ENCODE data around the gene UGGT1. TPM values are rescaled to one million over a fixed set of nuclear protein-coding genes. Genes with fewer than 3 reads are reported as not detected.

The UGGT1 gene
- total and polyA plus RNA-seq, 8 donors = 2.0 to 83.6 (median 18.8) TPM

GRCh38 chr2:128093762-128094161 is 2.8 kb downstream of the UGGT1 start:
- 64 to 80% (median 71%) methylated on average over 5 of the region's 5 CpGs for WGBS, 5 donors
- H3K9me3 ChIP-seq = no peaks in the 10 kb centered on the region
- intact Hi-C loops (cut with DNase I; ENCODE audit: low total_unique reads) = no loop called here

GRCh38 chr2:128095201-128095600 is 4.2 kb downstream of the UGGT1 start:
- DNase-seq = no peak
- peaks cover 0 to 38% (median 33%) of the 10 kb centered on the region in 4 donors for H3K4me1 ChIP-seq
- H3K27me3 ChIP-seq = no peaks in the 10 kb centered on the region
- intact Hi-C loops (cut with DNase I; ENCODE audit: low total_unique reads) = no loop called here
- H3K36me3 ChIP-seq = peaks cover 12 to 46% (median 33%) of the 10 kb centered on the region in 4 donors
- H3K9me3 ChIP-seq = no peaks in the 10 kb centered on the region
- WGBS, 5 donors = 37 to 44% (median 39%) methylated on average over 3 of the region's 3 CpGs
- H3K4me3 ChIP-seq = no peak overlapping the region
- no peak overlapping the region for H3K27ac ChIP-seq
- TF ChIP-seq EP300 (IDR thresholded peaks at IDR 0.05) = no peak

More at GRCh38 chr2:128093762-128094161, 2.8 kb downstream of the UGGT1 start:
- DNase-seq = no peak
- no peak overlapping the region for H3K4me3 ChIP-seq
- H3K36me3 ChIP-seq = peaks cover 5 to 31% (median 19%) of the 10 kb centered on the region in 4 donors
- no peaks in the 10 kb centered on the region for H3K27me3 ChIP-seq
- peaks cover 0 to 41% (median 35%) of the 10 kb centered on the region in 4 donors for H3K4me1 ChIP-seq
- H3K27ac ChIP-seq = no peak overlapping the region
- TF ChIP-seq POLR2A (IDR thresholded peaks at IDR 0.05) = no peak
- no peak for TF ChIP-seq POLR2AphosphoS5 (IDR thresholded peaks at IDR 0.05)
- no peak for TF ChIP-seq CTCF (IDR thresholded peaks at IDR 0.05)
- no peak for TF ChIP-seq EP300 (IDR thresholded peaks at IDR 0.05)

- peaks cover 12 to 89% (median 70%) of the 10 kb centered on the region in 4 donors for H3K36me3 ChIP-seq
- 71 to 95% (median 89%) methylated on average over 1 of the region's 1 CpG for whole genome bisulfite sequencing, 5 donors
- no peak for TF ChIP-seq CTCF (IDR thresholded peaks at IDR 0.05)
- TF ChIP-seq POLR2AphosphoS5 (IDR thresholded peaks at IDR 0.05) = no peak
- no peak for TF ChIP-seq POLR2A (IDR thresholded peaks at IDR 0.05)
- TF ChIP-seq EP300 (IDR thresholded peaks at IDR 0.05) = no peak
- H3K27me3 ChIP-seq = no peaks in the 10 kb centered on the region
- no peak overlapping the region for H3K27ac ChIP-seq
- no peak overlapping the region for H3K4me3 ChIP-seq
- H3K4me1 ChIP-seq = peaks cover 0 to 11% (median 2%) of the 10 kb centered on the region in 4 donors
- intact Hi-C loops (cut with DNase I; ENCODE audit: low total_unique reads) = no loop called here
- DNase-seq = no peak
- no peaks in the 10 kb centered on the region for H3K9me3 ChIP-seq
Measured at GRCh38 chr2:128103407-128103806, 12.4 kb downstream of the UGGT1 start.

GRCh38 chr2:128105072-128105471 is 14.1 kb downstream of the UGGT1 start:
- Histone ChIP-seq H3K36me3 (peaks cover 16 to 89% (median 70%) of the 10 kb centered on the region in 4 donors), H3K4me1 (peaks cover 0 to 11% (median 2%) of the 10 kb centered on the region in 4 donors), H3K4me3 (no peak overlapping the region), H3K9me3 (no peaks in the 10 kb centered on the region), H3K27me3 (no peaks in the 10 kb centered on the region), H3K27ac (no peak overlapping the region)
- 95 to 97% (median 95%) methylated on average over 4 of the region's 4 CpGs for WGBS, 5 donors
- intact Hi-C loops (cut with DNase I; ENCODE audit: low total_unique reads) = no loop called here
- TF ChIP-seq POLR2A (IDR thresholded peaks at IDR 0.05) (no peak), EP300 (IDR thresholded peaks at IDR 0.05) (no peak), POLR2AphosphoS5 (IDR thresholded peaks at IDR 0.05) (no peak), CTCF (IDR thresholded peaks at IDR 0.05) (no peak)
- DNase-seq = no peak

GRCh38 chr2:128108166-128108565 is 17.2 kb downstream of the UGGT1 start:
- H3K27ac ChIP-seq = no peak overlapping the region
- 78 to 91% (median 83%) methylated on average over 1 of the region's 1 CpG for WGBS, 5 donors
- no peak for DNase-seq
- H3K27me3 ChIP-seq = no peaks in the 10 kb centered on the region
- H3K4me3 ChIP-seq = no peak overlapping the region
- no peaks in the 10 kb centered on the region for H3K9me3 ChIP-seq
- TF ChIP-seq EP300 (IDR thresholded peaks at IDR 0.05) (no peak), POLR2A (IDR thresholded peaks at IDR 0.05) (no peak), CTCF (IDR thresholded peaks at IDR 0.05) (no peak), POLR2AphosphoS5 (IDR thresholded peaks at IDR 0.05) (no peak)
- H3K4me1 ChIP-seq = peaks cover 0 to 2% (median 0%) of the 10 kb centered on the region in 4 donors
- H3K36me3 ChIP-seq = peaks cover 14 to 91% (median 80%) of the 10 kb centered on the region in 4 donors
- intact Hi-C loops (cut with DNase I; ENCODE audit: low total_unique reads) = no loop called here
